A549 (cell line): ENCODE measurements around the gene PVRIG.
A peak's percentile ranks its signal among the peaks of the same experiment; 100 is the strongest.

ENCODE experiments used
- CTCF ChIP-seq: fragments of >200 bp; sonication (Bioruptor Twin); formaldehyde crosslinking; IDR thresholded peaks from 3 replicates; pipeline ENCODE4 v1.5.1; 2016
- JUN ChIP-seq, 2 experiments: fragments of >200 bp; sonication (Bioruptor Twin); formaldehyde crosslinking; IDR thresholded peaks; 2 replicates in 1 of 2; 3 replicates in 1 of 2; pipeline ENCODE4 v1.6.1; 2016 to 2017
- JUNB ChIP-seq: fragments of >200 bp; sonication (Bioruptor Twin); formaldehyde crosslinking; IDR thresholded peaks from 2 replicates; pipeline ENCODE4 v1.6.1; 2016
- NR3C1 ChIP-seq: fragments of >200 bp; sonication (Bioruptor Twin); formaldehyde crosslinking; IDR thresholded peaks from 3 replicates; pipeline ENCODE4 v1.6.1; 2017
- PBX3 ChIP-seq: IDR thresholded peaks from 2 replicates; pipeline ENCODE4 v1.6.1; 2012
- RCOR1 ChIP-seq: fragments of 150-350 bp; IDR thresholded peaks from 2 replicates; pipeline ENCODE4 v1.6.1; 2014; ENCODE audit warnings: antibody characterized with exemption, low read length, low read depth

- TF ChIP-seq CTCF = no peak
- peak; percentile 56 to 75; a peak in 3 of 5 replicates for TF ChIP-seq JUN (IDR thresholded peaks at IDR 0.05)
- 0 out of 2 replicates have a peak, but pooled peaks have one; percentile 60 for TF ChIP-seq RCOR1
- TF ChIP-seq JUNB = peak; percentile 71
- TF ChIP-seq PBX3 = peak; percentile 80; the same call in 1 of the 2 replicates
- TF ChIP-seq NR3C1 = no peak
These were observed 27.5 kb downstream of the PVRIG start for GRCh38 chr7:100247152-100247757.
